ENCODE data around the gene INAVA.

Gene INAVA, protein sequence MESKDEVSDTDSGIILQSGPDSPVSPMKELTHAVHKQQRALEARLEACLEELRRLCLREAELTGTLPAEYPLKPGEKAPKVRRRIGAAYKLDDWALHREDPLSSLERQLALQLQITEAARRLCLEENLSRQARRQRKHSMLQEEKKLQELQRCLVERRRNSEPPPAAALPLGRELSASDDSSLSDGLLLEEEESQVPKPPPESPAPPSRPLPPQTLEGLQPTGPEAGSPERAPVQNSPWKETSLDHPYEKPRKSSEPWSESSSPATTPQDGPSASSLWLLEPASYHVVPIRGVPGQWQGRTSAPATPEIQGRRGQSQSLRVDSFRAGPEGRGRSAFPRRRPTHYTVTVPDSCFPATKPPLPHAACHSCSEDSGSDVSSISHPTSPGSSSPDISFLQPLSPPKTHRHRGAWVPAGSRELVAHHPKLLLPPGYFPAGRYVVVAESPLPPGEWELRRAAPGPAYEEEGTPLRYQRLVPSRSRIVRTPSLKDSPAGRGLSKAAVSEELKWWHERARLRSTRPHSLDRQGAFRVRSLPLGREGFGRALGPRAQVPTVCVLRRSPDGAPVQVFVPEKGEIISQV

DNA sequence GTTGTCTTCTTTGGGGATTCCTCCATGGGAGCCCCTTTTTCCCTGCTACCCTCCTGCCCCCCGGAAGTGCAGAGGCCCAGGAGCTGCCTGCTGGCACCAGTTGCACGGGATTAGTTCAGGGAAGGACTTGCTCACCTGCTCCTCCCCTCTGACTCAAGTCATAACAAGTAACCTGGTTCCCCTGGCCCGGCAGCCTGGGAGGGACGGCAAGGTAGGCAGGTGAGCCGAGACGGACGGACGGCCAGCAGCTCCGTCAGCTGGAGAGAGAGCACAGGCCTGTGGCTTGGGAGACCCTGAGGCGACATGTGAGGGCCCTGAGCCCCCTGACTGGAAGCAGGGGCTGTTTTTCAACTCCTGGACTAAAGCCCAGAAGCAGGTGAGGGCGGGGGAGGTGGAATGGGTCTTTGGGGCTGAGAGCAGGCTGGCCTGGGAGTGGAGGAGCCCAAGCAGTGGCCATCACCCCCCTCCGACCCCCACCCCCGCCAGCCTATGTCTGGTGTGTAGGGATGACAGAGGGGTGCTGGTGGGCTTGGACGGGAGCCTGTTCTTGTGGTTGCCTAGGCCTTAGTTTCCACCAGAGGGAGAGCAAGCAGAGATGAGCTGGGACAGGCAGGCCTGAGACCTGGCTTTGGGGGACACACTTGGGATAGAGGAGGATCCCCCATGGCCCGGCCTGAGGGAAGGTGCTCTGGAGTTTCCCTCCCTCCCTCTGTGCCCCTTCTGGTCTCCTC lies at the start of gene INAVA:
Gene INAVA (plus strand): TSS at position 189 of the 731 bp plus-strand sequence. CDS start 3,501 bp downstream, outside the sequence.
- no peak for DNase-seq

DNA sequence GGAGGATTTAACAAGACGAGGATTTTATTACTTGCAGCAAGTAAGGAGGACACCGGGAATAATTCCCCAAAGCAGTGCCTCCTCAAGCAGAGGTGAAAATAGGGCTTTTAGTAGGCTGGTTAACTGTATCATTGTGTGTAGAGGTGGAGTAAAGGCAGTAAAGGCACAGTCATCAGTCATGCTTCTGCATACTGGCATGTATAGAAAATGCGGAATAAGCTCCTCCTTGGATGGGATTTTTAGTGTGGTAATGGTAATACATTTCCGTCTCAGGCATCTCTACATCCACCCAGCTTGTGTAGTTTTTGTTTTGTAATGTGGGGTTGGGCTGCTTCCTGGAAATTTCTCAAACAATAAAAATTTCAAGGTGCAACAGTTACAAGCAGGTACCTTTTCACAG lies 49.3 kb upstream of the INAVA start:
- DNase-seq: no peak

DNA sequence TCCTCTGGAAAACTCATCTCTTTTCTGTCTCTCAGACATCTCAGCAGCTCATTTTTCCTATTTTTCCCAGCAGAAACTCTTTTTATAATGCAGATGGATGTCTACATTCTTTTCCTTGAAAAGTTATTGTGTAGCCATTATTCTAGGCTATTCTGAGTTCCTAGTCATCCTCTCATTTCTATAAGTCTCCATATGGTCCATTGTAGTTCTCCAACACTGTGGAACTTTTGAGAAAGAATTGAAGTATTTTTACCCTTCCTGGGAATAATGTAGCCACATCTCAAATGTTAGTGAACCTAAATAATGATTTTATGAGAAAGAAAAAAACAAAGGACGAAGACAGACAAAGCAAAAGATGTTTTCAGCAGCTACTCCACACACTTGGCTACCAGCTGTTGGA lies 48.3 kb upstream of the INAVA start:
- DNase-seq: no peak

DNA sequence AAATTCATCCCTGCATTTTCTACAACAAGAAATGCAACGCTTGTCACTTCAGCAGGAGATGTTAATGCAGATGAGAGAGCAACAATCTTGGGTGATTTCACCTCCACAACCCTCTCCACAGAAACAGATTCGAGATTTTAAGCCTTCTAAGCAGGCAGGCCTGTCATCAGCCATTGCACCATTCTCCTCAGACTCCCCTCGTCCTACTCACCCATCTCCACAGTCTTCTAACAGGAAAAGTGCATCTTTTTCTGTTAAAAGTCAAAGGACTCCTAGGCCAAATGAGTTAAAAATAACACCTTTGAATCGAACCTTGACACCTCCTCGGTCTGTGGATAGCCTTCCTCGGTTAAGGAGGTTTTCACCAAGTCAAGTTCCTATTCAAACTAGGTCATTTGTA lies 45.3 kb upstream of the INAVA start:
- DNase-seq: no peak

DNA sequence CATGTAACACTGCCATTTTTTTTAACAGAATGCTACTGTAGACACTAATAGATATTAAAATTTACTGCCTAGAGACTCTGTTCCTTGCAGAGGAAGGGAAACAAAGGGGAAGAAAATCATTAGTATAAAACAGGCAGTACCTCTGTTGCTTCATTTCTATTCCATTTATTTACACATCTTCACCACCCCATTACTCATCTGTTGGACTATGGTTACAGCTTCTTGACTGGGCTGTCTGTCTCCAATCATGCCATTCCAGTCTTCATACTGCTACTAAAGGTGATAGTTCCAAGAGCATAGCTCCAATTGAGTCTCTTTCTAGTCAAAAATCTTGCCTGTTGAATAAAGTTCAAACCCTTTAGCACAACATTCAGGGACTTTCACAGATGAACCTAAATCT lies 44.1 kb upstream of the INAVA start:
- DNase-seq: no peak

DNA sequence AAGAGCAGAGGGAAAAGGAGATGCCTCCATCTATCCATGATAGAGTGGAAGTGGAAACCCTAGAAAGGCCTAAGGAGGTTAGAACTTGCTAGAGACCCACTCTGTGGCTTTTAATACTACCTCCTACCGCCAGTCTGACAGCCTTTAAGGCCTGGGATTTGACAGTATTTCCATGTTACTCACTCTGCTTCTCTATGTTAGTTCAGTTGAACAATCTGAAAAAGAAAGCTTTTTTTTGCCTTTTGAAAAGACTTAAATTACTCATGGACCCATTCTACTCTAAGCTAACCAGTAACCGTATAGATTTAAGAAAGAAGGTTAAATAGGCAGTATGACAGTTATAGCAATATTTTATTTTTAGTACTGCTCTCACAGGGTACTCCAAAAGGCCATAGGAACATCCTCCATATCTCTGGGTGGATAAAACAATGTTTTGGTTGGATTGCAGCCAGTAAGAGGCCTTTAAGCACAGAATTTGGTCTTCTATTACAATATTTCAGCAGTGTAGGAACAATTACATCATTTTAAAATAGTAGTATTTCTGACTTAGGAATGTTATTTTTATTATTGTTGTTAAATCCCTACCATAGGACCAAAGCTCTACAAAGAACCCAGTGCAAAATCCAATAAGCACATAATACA lies 37.9 kb upstream of the INAVA start:
- DNase-seq: no peak

DNA sequence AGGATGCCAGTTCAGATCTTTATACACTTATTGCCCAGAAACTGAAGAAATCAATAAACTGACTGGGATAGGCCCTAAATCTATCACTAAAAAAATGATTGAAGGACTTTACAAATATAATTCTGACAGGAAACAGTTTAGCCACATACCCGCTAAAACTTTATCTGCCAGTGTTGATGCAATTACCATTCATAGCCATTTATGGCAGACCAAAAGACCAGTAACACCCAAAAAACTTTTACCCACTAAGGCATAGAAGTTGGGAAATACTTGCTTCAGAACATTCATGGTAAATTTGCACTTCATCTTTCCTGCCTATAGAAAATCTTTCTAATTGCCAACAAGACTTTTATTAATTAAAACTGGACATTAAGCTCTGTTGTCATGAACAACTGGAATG lies 36.9 kb upstream of the INAVA start:
- DNase-seq: no peak

DNA sequence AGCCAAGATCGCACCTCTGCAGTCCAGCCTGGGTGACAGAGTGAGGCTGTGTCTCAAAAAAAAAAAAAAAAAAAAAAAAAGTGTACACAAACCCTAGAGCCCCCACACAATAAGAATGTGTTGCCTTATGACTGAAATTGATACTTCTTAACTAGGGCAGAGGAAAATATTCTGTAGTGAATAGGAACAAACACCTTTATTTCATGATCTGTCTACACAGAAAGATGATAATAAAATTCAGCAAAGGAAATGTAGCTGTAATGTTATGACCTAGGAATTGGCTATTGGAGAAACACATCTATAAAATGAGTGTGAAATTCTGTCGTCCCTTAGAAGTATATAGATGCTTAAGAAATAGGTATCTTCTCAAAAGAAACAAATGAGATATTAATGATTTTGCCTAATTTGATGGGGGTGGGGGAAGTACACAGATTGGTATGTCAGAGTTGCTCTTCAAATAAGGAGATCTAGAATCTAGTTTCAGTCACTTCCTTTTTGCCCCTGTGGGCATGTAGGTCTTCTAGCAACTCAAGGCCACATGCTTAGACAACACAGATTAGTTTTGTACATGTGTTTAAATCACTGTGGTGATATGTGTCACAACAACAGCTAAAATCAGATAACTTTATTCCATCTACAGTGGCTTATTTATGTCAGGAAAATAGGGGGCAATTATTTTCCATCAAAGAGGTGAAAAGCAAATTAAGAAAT lies 32.6 kb upstream of the INAVA start:
- DNase-seq: no peak

DNA sequence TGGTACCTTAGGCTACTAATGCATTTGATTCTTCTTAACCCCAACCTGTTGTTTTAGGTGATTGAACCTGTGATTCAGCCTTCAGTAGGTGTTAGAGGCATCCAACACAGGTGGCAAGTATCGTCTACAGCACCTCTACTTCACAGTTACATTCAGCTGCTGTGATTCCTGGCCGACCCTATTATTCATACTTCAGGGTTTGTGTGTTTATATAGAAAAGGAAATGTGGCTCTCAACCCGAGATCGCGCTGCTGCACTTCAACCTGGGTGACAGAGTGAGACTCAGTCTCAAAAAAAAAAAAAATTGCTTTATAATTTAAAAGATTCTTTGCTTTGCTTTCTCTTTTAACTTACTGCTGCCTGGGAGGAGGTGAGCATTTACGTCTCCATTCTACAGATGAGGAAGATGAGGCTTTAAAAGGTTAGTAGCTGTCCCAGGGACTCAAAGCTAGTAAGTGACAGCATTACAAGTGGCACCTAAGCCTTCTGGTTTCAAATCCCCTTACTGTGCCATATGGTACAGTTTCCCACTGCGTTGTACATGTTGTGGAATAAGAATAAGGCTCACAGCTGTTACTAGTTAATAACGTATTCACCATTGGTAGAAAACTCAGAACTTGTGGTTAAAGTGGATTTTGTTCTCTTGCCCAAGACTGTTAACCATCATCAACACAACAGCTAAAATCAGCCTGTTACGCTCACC lies 31.8 kb upstream of the INAVA start:
- no peak for DNase-seq

DNA sequence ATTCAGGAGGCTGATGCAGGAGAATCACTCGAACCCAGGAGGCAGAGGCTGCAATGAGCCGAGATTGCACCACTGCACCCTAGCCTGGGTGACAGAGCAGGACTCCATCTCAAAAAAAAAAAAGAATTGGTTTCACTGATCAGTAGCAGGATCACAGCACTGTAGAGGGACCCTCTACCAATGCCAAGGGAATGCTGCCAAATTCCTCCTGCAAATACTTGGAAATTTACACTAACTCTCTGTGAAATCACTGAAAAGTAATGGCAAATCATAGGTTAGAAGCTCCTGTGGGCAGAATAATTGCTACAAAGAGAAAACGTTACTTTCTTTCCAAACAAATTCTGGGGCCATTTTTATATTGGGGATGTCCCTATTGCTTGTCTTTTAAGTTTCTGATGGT lies 28.6 kb upstream of the INAVA start:
- DNase-seq: no peak

DNA sequence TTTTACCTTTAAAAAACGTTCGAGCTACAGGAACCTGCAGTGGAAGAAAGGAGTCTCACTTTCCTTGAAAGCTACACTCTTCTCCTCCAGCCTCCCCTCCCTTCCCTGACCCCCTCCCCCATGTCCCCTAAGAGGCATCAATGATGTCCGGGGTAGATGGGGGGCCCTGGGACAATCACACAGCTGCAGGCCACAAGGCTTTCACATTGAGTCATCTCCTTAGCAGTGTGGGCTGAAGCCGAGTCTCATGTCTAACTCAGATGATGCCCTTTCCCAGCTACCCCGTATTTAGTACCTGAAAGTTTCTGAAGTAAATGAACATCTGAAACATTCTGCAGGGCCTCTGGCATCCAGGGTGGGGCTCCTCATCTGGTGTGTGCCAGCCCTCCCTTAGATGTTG lies 28.2 kb upstream of the INAVA start:
- no peak for DNase-seq

DNA sequence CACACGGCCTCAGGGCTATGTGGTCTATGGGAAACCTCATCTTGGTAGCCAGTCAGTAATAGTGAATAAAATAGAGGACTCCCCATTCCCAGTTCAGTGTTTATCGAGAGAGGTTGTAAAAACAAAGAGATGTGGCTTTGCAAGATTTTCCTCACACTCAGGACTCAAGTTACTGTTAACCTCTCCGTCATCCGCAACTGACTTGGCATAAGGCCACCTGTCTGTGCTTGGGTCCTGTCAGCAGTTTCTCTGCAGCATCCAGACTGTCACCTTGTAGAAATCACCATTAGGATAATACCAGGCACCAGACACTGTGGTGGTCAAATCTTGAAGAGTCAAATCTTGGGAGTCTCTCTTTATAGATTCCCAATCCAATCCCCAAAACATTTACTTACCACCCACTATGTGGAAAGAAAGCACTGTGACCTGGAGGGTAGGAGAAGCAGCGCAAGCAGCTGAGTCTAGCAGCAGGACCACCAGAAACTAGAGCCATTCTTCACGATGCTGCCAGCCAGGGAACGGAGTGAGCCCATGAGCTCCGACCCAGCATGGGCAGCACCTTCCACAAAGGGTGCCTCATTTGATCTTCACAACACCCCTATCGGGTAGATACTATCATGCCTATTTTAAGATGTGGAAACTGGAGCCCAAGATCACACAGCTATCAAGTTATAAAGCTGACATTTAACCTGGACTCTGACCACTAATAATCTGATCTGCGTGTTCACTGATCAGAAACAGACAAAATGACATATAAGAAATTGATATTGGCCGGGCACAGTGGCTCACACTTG lies 27.5 kb upstream of the INAVA start:
- no peak for DNase-seq

DNA sequence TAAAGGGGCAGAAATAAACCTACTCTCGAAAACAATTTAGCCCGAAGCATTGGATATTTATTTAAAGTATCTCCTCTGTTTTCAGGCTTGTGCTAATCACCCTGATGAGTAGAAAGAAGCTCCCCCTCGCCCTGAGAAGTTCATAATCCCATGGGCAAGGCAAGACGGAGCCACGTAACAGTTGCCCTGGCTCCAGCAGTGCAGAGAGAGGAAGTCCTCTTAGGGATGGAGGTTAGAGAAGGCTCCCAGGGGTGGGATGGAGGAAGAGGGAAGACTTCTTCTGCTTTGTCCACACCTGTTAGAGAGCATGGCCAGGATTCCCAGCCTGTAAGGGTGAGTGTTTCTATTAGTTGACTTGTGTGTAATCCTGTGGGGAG lies 25.3 kb upstream of the INAVA start:
- DNase-seq: no peak

DNA sequence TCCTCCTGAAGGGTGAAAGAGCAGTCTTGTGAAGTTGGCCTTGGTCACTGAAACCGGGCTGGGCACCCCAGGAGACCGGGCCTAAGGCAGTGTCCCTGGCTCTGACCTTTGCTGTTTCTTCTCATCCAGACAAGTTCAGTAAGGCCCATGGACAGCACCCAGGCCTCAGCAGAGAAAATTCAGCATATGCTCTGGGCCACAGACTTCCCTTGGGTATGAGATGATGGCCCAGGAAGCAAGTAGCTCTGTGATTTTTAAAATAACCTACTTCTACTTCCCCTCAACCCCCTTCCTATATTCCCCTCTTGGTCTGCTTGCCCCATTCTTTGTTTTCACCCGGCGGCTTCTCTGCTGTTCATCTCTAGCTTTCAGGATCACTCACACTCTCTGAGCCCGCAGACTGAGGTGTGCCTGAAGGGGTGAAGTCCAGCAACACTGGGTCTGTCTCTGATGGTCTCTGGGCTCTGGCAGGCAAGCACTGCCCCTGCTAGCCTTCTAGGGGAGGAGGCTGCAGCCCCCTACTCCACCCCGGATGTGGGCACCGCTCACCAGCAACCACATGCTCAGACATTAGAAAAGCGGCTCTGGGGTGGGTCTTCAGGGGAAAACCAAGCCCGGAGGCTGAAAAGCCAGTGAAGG lies 24.8 kb upstream of the INAVA start:
- DNase-seq: no peak

DNA sequence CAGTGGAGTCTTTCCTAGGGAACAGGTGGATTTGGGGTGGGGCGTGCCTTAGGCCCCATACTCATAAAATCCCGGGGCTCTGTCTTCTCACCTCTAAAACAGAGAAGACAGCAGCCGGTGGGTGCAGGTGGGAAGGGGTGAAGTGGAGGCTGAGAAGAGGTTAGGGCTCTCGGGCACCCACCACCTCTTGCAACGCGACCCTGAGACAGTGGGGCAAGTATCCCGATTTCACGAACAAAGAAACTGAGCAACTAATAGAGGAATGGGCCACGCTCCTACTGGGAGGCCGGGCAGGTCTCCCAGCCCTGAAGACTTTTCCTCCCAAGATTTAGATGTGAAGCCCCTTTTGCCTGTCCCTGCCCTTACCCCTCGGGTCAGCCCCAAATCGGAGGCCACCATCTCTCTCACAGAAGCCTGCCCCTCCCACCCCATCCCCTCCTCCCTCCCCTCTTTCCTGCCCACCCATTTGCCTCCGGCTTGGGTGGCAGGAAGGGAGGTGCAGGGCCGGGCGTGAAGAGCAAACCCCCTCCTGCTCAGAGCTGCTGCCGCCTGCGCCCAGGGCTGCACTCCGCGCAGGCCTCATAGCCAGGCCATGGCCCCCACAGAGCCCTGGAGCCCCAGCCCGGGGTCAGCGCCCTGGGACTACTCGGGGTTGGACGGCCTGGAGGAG lies 22.1 kb upstream of the INAVA start, which contains the start of gene GPR25:
Gene GPR25 (plus strand): TSS at position 536 of the 670 bp plus-strand sequence. CDS start 57 bp downstream, at position 593.
- no peak for DNase-seq

DNA sequence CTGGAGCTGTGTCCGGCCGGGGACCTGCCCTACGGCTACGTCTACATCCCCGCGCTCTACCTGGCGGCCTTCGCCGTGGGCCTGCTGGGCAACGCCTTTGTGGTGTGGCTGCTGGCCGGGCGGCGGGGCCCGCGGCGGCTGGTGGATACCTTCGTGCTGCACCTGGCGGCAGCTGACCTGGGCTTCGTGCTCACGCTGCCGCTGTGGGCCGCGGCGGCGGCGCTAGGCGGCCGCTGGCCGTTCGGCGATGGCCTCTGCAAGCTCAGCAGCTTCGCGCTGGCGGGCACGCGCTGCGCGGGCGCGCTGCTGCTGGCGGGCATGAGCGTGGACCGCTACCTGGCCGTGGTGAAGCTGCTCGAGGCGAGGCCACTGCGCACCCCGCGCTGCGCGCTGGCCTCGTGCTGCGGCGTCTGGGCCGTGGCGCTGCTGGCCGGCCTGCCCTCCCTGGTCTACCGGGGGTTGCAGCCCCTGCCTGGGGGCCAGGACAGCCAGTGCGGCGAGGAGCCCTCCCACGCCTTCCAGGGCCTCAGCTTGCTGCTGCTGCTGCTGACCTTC lies 21.5 kb upstream of the INAVA start:
- DNase-seq: no peak

DNA sequence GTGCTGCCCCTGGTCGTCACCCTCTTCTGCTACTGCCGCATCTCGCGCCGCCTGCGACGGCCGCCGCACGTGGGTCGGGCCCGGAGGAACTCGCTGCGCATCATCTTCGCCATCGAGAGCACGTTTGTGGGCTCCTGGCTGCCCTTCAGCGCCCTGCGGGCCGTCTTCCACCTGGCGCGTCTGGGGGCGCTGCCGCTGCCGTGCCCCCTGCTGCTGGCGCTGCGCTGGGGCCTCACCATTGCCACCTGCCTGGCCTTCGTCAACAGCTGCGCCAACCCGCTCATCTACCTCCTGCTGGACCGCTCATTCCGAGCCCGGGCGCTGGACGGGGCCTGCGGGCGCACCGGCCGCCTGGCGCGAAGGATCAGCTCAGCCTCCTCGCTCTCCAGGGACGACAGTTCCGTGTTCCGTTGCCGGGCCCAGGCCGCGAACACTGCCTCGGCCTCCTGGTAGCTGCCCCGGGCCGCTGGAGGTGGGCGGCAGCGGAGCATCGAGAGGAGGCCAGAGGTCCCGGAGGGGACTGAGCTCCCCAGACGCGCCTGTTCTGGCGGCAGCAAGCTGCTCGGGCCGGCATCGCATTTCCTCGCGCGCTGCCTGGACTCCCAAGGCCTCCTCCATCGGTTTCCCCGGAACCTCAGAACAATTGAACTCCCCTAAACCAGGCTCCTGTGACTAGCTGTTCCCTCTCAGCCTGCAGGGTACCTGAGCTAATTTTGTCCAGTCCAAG lies 20.9 kb upstream of the INAVA start:
- no peak for DNase-seq

DNA sequence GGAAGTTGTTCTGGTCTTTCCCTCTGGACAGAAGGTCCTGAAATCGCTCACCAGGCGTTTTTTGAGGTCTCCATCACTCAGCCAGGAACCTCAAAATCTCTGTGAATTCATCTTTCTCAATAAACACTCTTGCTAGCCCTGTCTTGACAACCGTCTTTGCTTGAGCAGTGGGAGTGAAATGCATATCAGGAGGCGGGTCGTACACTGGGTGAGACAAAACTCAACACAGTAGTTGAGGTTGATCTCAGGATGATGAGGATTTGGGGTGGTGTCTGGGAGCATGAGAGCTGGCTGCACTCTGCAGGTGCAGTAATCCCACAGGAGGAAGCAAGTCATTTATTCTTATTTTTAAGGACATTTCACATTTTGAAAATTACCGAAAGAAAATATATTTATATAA lies 20.0 kb upstream of the INAVA start:
- no peak for DNase-seq

DNA sequence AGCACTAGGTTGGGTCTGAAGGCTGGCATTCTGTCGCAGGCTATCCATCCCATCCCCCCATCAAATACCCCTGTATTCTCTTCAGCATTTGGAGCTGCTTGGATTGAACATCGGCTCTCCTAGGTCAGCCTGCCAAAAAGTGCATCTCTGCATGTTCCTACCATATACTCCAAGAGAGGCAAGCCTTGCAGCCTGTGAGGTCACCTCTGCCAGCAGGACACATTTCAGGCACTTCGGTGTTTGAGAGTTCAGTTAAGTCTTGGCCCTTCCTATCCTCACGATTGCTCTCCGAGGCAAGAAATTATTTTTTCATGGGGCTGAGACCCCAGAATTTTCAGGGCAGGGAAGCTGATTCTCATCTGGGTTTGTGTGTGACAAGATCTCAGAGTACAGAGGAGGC lies 19.3 kb upstream of the INAVA start:
- DNase-seq: no peak

All from femur (tissue), 1 donor.